GM23338 (cell line): ENCODE measurements around the gene PIK3R5. TPM values are rescaled to one million over a fixed set of nuclear protein-coding genes. Genes with fewer than 3 reads are reported as not detected.

ENCODE experiments used
- ATAC-seq: fragments of 200-7000 bp; cut with Tn5 transposase; 3 replicates; pipeline ENCODE4 v1.9.1; 2020
- DNase-seq: peaks from one replicate; pipeline ENCODE4 v3.0.0-alpha.2; 2015; ENCODE audit warnings: low spot score
- H2AFZ ChIP-seq: fragments of 200-600 bp; sonication (generic); 2 replicates; pipeline ENCODE4 v1.8.0; 2016; ENCODE audit warnings: antibody characterized with exemption, mild to moderate bottlenecking, moderate library complexity
- H3F3A ChIP-seq: fragments of 200-600 bp; sonication (generic); replicated peaks from 2 replicates; pipeline ENCODE4 v1.8.0; 2017; ENCODE audit warnings: antibody characterized with exemption, mixed run types, low read depth
- H3K27ac ChIP-seq: fragments of 200-600 bp; sonication (generic); 2 replicates; pipeline ENCODE4 v1.6.1; 2016; ENCODE audit warnings: low read depth
- H3K27me3 ChIP-seq: fragments of 200-600 bp; sonication (generic); 2 replicates; pipeline ENCODE4 v1.8.0; 2016; ENCODE audit warnings: mild to moderate bottlenecking, mixed run types, moderate library complexity; ENCODE audit not compliant: insufficient read depth
- H3K36me3 ChIP-seq: fragments of 200-600 bp; sonication (generic); 2 replicates; pipeline ENCODE4 v1.8.0; 2016; ENCODE audit warnings: mild to moderate bottlenecking; ENCODE audit not compliant: insufficient read depth
- H3K4me1 ChIP-seq: fragments of 200-600 bp; sonication (generic); 2 replicates; pipeline ENCODE4 v1.8.0; 2016; ENCODE audit warnings: mild to moderate bottlenecking, moderate library complexity; ENCODE audit not compliant: insufficient read depth
- H3K4me2 ChIP-seq: fragments of 200-600 bp; sonication (generic); 2 replicates; pipeline ENCODE4 v1.7.1; 2017; ENCODE audit warnings: mixed run types
- H3K4me3 ChIP-seq: fragments of 200-600 bp; sonication (generic); 2 replicates; pipeline ENCODE4 v1.6.1; 2016; ENCODE audit warnings: mixed run types
- H3K79me2 ChIP-seq: fragments of 200-600 bp; sonication (generic); replicated peaks from 2 replicates; pipeline ENCODE4 v1.8.0; 2017; ENCODE audit warnings: mild to moderate bottlenecking; ENCODE audit not compliant: insufficient read depth
- H3K9me2 ChIP-seq: fragments of 200-600 bp; sonication (generic); 2 replicates; pipeline ENCODE4 v1.8.0; 2017; ENCODE audit not compliant: insufficient read depth
- H4K20me1 ChIP-seq: fragments of 200-600 bp; sonication (generic); replicated peaks from 2 replicates; pipeline ENCODE4 v1.8.0; 2017; ENCODE audit warnings: mild to moderate bottlenecking; ENCODE audit not compliant: insufficient read depth
- H3K27ac Mint-ChIP-seq: 2 replicates; pipeline ENCODE4 v1.8.0; 2020; ENCODE audit warnings: inconsistent platforms, mild to moderate bottlenecking, moderate library complexity, mixed read lengths
- H3K27me3 Mint-ChIP-seq: 3 replicates; pipeline ENCODE4 v1.8.0; 2022; ENCODE audit warnings: low read depth, mild to moderate bottlenecking, moderate library complexity, mixed read lengths, inconsistent platforms; ENCODE audit not compliant: insufficient read depth, poor library complexity
- H3K36me3 Mint-ChIP-seq: 3 replicates; pipeline ENCODE4 v1.8.0; 2021; ENCODE audit warnings: low read depth, mild to moderate bottlenecking, inconsistent platforms, moderate library complexity, mixed read lengths
- H3K4me1 Mint-ChIP-seq: 3 replicates; pipeline ENCODE4 v1.8.0; 2020; ENCODE audit warnings: mild to moderate bottlenecking, inconsistent platforms, mixed read lengths
- H3K4me3 Mint-ChIP-seq: 3 replicates; pipeline ENCODE4 v1.8.0; 2021; ENCODE audit warnings: moderate library complexity, mild to moderate bottlenecking, inconsistent platforms, mixed read lengths
- H3K9me3 Mint-ChIP-seq: 3 replicates; pipeline ENCODE4 v1.8.0; 2020; ENCODE audit warnings: moderate library complexity, mild to moderate bottlenecking, inconsistent platforms, mixed read lengths
- EZH2 ChIP-seq: fragments of 200-600 bp; sonication (generic); IDR thresholded peaks from one replicate; pipeline ENCODE4 v1.8.0; 2017; ENCODE audit warnings: antibody characterized with exemption, mild to moderate bottlenecking, low read depth; ENCODE audit not compliant: unreplicated experiment
- EZH2phosphoT487 ChIP-seq: fragments of 200-600 bp; sonication (generic); IDR thresholded peaks from one replicate; pipeline ENCODE4 v1.8.1; 2018; ENCODE audit warnings: antibody characterized with exemption; ENCODE audit not compliant: unreplicated experiment
- NANOG ChIP-seq: IDR thresholded peaks from 2 replicates; pipeline ENCODE4 v1.6.1; 2016; ENCODE audit warnings: antibody characterized with exemption, borderline replicate concordance
- POLR2AphosphoS5 ChIP-seq: IDR thresholded peaks from 2 replicates; pipeline ENCODE4 v1.6.1; 2016; ENCODE audit warnings: antibody characterized with exemption, low read depth
- STAT1 ChIP-seq: IDR thresholded peaks from one replicate; pipeline ENCODE4 v1.6.1; 2016; ENCODE audit warnings: antibody characterized with exemption; ENCODE audit not compliant: unreplicated experiment
- ZNF114 ChIP-seq: fragments of 250-450 bp; sonication (Bioruptor Pico); IDR thresholded peaks from 2 replicates; pipeline ENCODE4 v1.5.0; 2020; ENCODE audit warnings: mild to moderate bottlenecking, moderate library complexity
- polyA plus RNA-seq: library from polyadenylated mRNA; unstranded; fragments of >200 nt; fragmentation: Nextera tagmentation; extraction: Ambion mirVana; gene quantifications from 2 replicates; pipeline ENCODE4 v1.2.1, GENCODE V29; 2016
- total RNA-seq: library from RNA; depleted of rRNA; stranded (reverse); fragments of >200 nt; shearing (Covaris generic); gene quantifications from 2 replicates; pipeline ENCODE4 v1.2.3, GENCODE V29; 2014
- TF ChIP-seq, protein P1 (sequence below): fragments of 250-450 bp; sonication (Bioruptor Pico); IDR thresholded peaks from 2 replicates; pipeline ENCODE4 v1.5.0; 2020; ENCODE audit warnings: mild to moderate bottlenecking, moderate library complexity
- TF ChIP-seq, protein P2 (sequence below): IDR thresholded peaks from 2 replicates; pipeline ENCODE4 v1.6.1; 2016; ENCODE audit warnings: antibody characterized with exemption
- TF ChIP-seq, protein P3 (sequence below), 2 experiments: fragments of 200-600 bp in 1 of 2; sonication (generic) in 1 of 2; conservative IDR thresholded peaks; 2 replicates each; pipeline versions ENCODE4 v1.5.1 to v1.6.1; 2016 to 2017; ENCODE audit warnings: antibody characterized with exemption in 2 of 2, low read depth in 2 of 2, mild to moderate bottlenecking in 2 of 2, moderate library complexity in 1 of 2

The PIK3R5 gene
- total and polyA plus RNA-seq, 2 experiments from 2014 or later: 1.7 to 9.4 TPM

DNA sequence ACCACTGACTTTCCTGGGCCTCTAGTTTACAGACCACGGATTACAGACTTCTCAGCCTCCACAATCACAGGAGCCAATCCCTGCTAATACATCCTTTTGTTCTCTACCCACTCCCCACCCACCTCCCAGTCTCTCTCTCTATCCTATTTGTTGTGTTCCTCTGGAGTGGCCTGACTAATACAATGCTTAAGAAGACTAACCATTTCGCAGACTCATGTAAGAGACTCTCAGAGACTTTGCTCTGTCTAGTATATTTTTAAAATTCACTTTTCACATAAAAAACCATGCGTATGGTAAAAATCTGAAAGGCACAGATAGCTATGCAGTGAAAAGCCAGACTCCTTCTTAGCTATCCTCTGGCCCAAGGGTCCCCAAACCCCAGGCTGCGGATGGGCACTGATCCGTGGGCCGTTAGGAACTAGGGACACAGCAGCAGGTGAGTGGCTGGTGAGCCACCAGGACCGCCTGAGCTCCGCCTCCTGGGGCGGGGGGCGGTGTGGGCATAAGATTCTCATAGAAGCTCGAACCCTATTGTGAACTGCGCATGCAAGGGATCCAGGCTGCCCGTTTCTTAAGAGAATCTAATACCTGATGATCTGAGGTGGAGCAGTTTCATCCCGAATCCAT lies 105.6 kb downstream of the PIK3R5 start:
- H3K4me3 ChIP-seq: no peak overlapping the region
- H2AFZ ChIP-seq: 0 out of 2 replicates have a peak overlapping the region, but pooled peaks have one; percentile 63
- H4K20me1 ChIP-seq: no peaks in the 10 kb centered on the region
- no peaks in the 10 kb centered on the region for H3K27me3 ChIP-seq
- no peaks in the 10 kb centered on the region for H3F3A ChIP-seq
- H3K4me1 ChIP-seq: peaks cover 16% of the 10 kb centered on the region
- Mint-ChIP-seq H3K27ac (no peak overlapping the region), H3K9me3 (no peaks in the 10 kb centered on the region), H3K36me3 (no peaks in the 10 kb centered on the region), H3K27me3 (peaks cover 7% of the 10 kb centered on the region), H3K4me1 (peaks cover 14% of the 10 kb centered on the region), H3K4me3 (no peak overlapping the region)
- H3K4me2 ChIP-seq: no peak overlapping the region
- H3K79me2 ChIP-seq: no peaks in the 10 kb centered on the region
- no peak for ATAC-seq
- H3K9me2 ChIP-seq: no peaks in the 10 kb centered on the region
- TF ChIP-seq EZH2phosphoT487: no peak
- TF ChIP-seq, protein P1, sequence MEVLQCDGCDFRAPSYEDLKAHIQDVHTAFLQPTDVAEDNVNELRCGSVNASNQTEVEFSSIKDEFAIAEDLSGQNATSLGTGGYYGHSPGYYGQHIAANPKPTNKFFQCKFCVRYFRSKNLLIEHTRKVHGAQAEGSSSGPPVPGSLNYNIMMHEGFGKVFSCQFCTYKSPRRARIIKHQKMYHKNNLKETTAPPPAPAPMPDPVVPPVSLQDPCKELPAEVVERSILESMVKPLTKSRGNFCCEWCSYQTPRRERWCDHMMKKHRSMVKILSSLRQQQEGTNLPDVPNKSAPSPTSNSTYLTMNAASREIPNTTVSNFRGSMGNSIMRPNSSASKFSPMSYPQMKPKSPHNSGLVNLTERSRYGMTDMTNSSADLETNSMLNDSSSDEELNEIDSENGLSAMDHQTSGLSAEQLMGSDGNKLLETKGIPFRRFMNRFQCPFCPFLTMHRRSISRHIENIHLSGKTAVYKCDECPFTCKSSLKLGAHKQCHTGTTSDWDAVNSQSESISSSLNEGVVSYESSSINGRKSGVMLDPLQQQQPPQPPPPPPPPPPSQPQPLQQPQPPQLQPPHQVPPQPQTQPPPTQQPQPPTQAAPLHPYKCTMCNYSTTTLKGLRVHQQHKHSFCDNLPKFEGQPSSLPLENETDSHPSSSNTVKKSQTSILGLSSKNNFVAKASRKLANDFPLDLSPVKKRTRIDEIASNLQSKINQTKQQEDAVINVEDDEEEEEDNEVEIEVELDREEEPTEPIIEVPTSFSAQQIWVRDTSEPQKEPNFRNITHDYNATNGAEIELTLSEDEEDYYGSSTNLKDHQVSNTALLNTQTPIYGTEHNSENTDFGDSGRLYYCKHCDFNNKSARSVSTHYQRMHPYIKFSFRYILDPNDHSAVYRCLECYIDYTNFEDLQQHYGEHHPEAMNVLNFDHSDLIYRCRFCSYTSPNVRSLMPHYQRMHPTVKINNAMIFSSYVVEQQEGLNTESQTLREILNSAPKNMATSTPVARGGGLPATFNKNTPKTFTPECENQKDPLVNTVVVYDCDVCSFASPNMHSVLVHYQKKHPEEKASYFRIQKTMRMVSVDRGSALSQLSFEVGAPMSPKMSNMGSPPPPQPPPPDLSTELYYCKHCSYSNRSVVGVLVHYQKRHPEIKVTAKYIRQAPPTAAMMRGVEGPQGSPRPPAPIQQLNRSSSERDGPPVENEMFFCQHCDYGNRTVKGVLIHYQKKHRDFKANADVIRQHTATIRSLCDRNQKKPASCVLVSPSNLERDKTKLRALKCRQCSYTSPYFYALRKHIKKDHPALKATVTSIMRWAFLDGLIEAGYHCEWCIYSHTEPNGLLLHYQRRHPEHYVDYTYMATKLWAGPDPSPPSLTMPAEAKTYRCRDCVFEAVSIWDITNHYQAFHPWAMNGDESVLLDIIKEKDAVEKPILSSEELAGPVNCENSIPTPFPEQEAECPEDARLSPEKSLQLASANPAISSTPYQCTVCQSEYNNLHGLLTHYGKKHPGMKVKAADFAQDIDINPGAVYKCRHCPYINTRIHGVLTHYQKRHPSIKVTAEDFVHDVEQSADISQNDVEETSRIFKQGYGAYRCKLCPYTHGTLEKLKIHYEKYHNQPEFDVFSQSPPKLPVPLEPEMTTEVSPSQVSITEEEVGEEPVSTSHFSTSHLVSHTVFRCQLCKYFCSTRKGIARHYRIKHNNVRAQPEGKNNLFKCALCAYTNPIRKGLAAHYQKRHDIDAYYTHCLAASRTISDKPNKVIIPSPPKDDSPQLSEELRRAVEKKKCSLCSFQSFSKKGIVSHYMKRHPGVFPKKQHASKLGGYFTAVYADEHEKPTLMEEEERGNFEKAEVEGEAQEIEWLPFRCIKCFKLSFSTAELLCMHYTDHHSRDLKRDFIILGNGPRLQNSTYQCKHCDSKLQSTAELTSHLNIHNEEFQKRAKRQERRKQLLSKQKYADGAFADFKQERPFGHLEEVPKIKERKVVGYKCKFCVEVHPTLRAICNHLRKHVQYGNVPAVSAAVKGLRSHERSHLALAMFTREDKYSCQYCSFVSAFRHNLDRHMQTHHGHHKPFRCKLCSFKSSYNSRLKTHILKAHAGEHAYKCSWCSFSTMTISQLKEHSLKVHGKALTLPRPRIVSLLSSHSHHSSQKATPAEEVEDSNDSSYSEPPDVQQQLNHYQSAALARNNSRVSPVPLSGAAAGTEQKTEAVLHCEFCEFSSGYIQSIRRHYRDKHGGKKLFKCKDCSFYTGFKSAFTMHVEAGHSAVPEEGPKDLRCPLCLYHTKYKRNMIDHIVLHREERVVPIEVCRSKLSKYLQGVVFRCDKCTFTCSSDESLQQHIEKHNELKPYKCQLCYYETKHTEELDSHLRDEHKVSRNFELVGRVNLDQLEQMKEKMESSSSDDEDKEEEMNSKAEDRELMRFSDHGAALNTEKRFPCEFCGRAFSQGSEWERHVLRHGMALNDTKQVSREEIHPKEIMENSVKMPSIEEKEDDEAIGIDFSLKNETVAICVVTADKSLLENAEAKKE (CRISPR knock-in tag): no peak
- TF ChIP-seq, protein P2, sequence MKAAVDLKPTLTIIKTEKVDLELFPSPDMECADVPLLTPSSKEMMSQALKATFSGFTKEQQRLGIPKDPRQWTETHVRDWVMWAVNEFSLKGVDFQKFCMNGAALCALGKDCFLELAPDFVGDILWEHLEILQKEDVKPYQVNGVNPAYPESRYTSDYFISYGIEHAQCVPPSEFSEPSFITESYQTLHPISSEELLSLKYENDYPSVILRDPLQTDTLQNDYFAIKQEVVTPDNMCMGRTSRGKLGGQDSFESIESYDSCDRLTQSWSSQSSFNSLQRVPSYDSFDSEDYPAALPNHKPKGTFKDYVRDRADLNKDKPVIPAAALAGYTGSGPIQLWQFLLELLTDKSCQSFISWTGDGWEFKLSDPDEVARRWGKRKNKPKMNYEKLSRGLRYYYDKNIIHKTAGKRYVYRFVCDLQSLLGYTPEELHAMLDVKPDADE: no peak
- no peak for TF ChIP-seq ZNF114 (CRISPR knock-in tag)
- no peak for TF ChIP-seq EZH2
- TF ChIP-seq POLR2AphosphoS5: no peak
- no peak for TF ChIP-seq STAT1
- TF ChIP-seq NANOG: no peak
- TF ChIP-seq, protein P3, sequence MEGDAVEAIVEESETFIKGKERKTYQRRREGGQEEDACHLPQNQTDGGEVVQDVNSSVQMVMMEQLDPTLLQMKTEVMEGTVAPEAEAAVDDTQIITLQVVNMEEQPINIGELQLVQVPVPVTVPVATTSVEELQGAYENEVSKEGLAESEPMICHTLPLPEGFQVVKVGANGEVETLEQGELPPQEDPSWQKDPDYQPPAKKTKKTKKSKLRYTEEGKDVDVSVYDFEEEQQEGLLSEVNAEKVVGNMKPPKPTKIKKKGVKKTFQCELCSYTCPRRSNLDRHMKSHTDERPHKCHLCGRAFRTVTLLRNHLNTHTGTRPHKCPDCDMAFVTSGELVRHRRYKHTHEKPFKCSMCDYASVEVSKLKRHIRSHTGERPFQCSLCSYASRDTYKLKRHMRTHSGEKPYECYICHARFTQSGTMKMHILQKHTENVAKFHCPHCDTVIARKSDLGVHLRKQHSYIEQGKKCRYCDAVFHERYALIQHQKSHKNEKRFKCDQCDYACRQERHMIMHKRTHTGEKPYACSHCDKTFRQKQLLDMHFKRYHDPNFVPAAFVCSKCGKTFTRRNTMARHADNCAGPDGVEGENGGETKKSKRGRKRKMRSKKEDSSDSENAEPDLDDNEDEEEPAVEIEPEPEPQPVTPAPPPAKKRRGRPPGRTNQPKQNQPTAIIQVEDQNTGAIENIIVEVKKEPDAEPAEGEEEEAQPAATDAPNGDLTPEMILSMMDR (conservative IDR thresholded peaks at IDR 0.05; ENCODE audit: low read depth in 2 of 2): no peak
- DNase-seq: no peak
- no peaks in the 10 kb centered on the region for H3K36me3 ChIP-seq
- no peak overlapping the region for H3K27ac ChIP-seq
